Neural progenitor cell (in vitro differentiated cells): Measurements from ENCODE around the gene SRRD. TPM values are rescaled to one million over a fixed set of nuclear protein-coding genes. Genes with fewer than 3 reads are reported as not detected.

Source experiments
- DNase-seq: peaks from one replicate; pipeline ENCODE4 v3.0.0-alpha.2; 2016; ENCODE audit warnings: low spot score
- H2AFZ ChIP-seq: fragments of 200-600 bp; sonication (generic); replicated peaks from 2 replicates; pipeline ENCODE4 v1.6.1; 2016; ENCODE audit warnings: antibody characterized with exemption
- H3F3A ChIP-seq: fragments of 200-600 bp; sonication (generic); 2 replicates; pipeline ENCODE4 v1.6.1; 2016; ENCODE audit warnings: antibody characterized with exemption, low read depth
- H3K27ac ChIP-seq: fragments of 200-600 bp; sonication (generic); 2 replicates; pipeline ENCODE4 v1.5.1; 2016; ENCODE audit warnings: mild to moderate bottlenecking
- H3K27me3 ChIP-seq: fragments of 200-600 bp; sonication (generic); 2 replicates; pipeline ENCODE4 v1.6.1; 2016; ENCODE audit warnings: mild to moderate bottlenecking, moderate library complexity
- H3K36me3 ChIP-seq: fragments of 200-600 bp; sonication (generic); 2 replicates; pipeline ENCODE4 v1.5.1; 2016
- H3K4me1 ChIP-seq: fragments of 200-600 bp; sonication (generic); 2 replicates; pipeline ENCODE4 v1.6.1; 2016; ENCODE audit warnings: mixed run types
- H3K4me2 ChIP-seq: fragments of 200-600 bp; sonication (generic); 2 replicates; pipeline ENCODE4 v1.6.1; 2016
- H3K4me3 ChIP-seq: fragments of 200-600 bp; sonication (generic); 2 replicates; pipeline ENCODE4 v1.5.1; 2016
- H3K79me2 ChIP-seq: fragments of 200-600 bp; sonication (generic); 2 replicates; pipeline ENCODE4 v1.6.1; 2016; ENCODE audit warnings: low read depth
- H3K9ac ChIP-seq: fragments of 200-600 bp; sonication (generic); 2 replicates; pipeline ENCODE4 v1.6.1; 2016
- H3K9me3 ChIP-seq: fragments of 200-600 bp; sonication (generic); 2 replicates; pipeline ENCODE4 v1.5.1; 2016; ENCODE audit warnings: low read depth
- H4K20me1 ChIP-seq: fragments of 200-600 bp; sonication (generic); 2 replicates; pipeline ENCODE4 v1.6.1; 2016; ENCODE audit warnings: low read depth
- H3K27ac Mint-ChIP-seq: 3 replicates; pipeline ENCODE4 v1.8.0; 2021; ENCODE audit warnings: mixed read lengths
- H3K27me3 Mint-ChIP-seq: 2 replicates; pipeline ENCODE4 v1.8.0; 2022; ENCODE audit warnings: low read depth, mild to moderate bottlenecking, inconsistent platforms, moderate library complexity, mixed read lengths; ENCODE audit not compliant: insufficient read depth
- H3K36me3 Mint-ChIP-seq: 3 replicates; pipeline ENCODE4 v1.8.0; 2021; ENCODE audit warnings: mixed read lengths
- H3K4me1 Mint-ChIP-seq: 3 replicates; pipeline ENCODE4 v1.8.0; 2021; ENCODE audit warnings: mixed read lengths
- H3K4me3 Mint-ChIP-seq: 3 replicates; pipeline ENCODE4 v1.8.0; 2021; ENCODE audit warnings: mild to moderate bottlenecking, moderate library complexity, mixed read lengths
- H3K9me3 Mint-ChIP-seq: 3 replicates; pipeline ENCODE4 v1.8.0; 2020; ENCODE audit warnings: mixed read lengths
- CTCF ChIP-seq: fragments of 200-600 bp; sonication (generic); IDR thresholded peaks from 2 replicates; pipeline ENCODE4 v1.5.1; 2017; ENCODE audit warnings: antibody characterized with exemption, mild to moderate bottlenecking
- EZH2 ChIP-seq: fragments of 200-600 bp; sonication (generic); IDR thresholded peaks from 2 replicates; pipeline ENCODE4 v1.6.1; 2017; ENCODE audit warnings: antibody characterized with exemption, mild to moderate bottlenecking, moderate library complexity
- EZH2phosphoT487 ChIP-seq: fragments of 200-600 bp; sonication (generic); IDR thresholded peaks from 2 replicates; pipeline ENCODE4 v1.6.1; 2017; ENCODE audit warnings: antibody characterized with exemption
- total RNA-seq: library from RNA; depleted of rRNA; stranded (reverse); fragments of >200 nt; gene quantifications from 2 replicates; pipeline ENCODE4 v1.2.3, GENCODE V29; 2015; ENCODE audit warnings: low replicate concordance

Gene SRRD
- total RNA-seq, 1 donor from 2014 or later = 36.0 TPM

GRCh38 chr22:26503758-26504157 lies 20.1 kb downstream of the SRRD start:
- H3K36me3 ChIP-seq = peaks cover 7% of the 10 kb centered on the region
- H3K79me2 ChIP-seq = no peaks in the 10 kb centered on the region
- H3K4me1 ChIP-seq = no peaks in the 10 kb centered on the region
- H3K4me3 Mint-ChIP-seq = no peak overlapping the region
- no peaks in the 10 kb centered on the region for H3K9me3 Mint-ChIP-seq
- H3K4me1 Mint-ChIP-seq = peaks cover 12% of the 10 kb centered on the region
- H3K9ac ChIP-seq = no peak overlapping the region
- no peak overlapping the region for H3K4me3 ChIP-seq
- no peaks in the 10 kb centered on the region for H3K9me3 ChIP-seq
- H4K20me1 ChIP-seq = no peaks in the 10 kb centered on the region
- no peaks in the 10 kb centered on the region for H3K27me3 ChIP-seq
- TF ChIP-seq CTCF = no peak
- H2AFZ ChIP-seq = no peak overlapping the region
- peaks cover under 1% of the 10 kb centered on the region for H3K27me3 Mint-ChIP-seq
- DNase-seq = no peak
- no peak overlapping the region for H3K4me2 ChIP-seq
- H3K27ac Mint-ChIP-seq = no peak overlapping the region
- H3K27ac ChIP-seq = no peak overlapping the region
- H3F3A ChIP-seq = peaks cover 9% of the 10 kb centered on the region
- H3K36me3 Mint-ChIP-seq = peaks cover 38% of the 10 kb centered on the region

- no peak overlapping the region for H3K27ac ChIP-seq
- no peak for TF ChIP-seq EZH2phosphoT487
- no peak for TF ChIP-seq EZH2
- no peak for TF ChIP-seq CTCF
- peaks cover 18% of the 10 kb centered on the region for H3F3A ChIP-seq
- Mint-ChIP-seq H3K4me1 (peaks cover 31% of the 10 kb centered on the region), H3K9me3 (no peaks in the 10 kb centered on the region), H3K27ac (no peak overlapping the region), H3K36me3 (peaks cover 30% of the 10 kb centered on the region), H3K27me3 (peaks cover 13% of the 10 kb centered on the region), H3K4me3 (no peak overlapping the region)
- H3K4me2 ChIP-seq = no peak overlapping the region
- H2AFZ ChIP-seq = no peak overlapping the region
- H3K79me2 ChIP-seq = peaks cover 25% of the 10 kb centered on the region
- no peak for DNase-seq
- no peaks in the 10 kb centered on the region for H3K27me3 ChIP-seq
- H3K4me1 ChIP-seq = peaks cover 8% of the 10 kb centered on the region
- H3K36me3 ChIP-seq = no peaks in the 10 kb centered on the region
- no peaks in the 10 kb centered on the region for H3K9me3 ChIP-seq
- no peak overlapping the region for H3K4me3 ChIP-seq
- no peak overlapping the region for H3K9ac ChIP-seq
- H4K20me1 ChIP-seq = no peaks in the 10 kb centered on the region
These were observed 24.5 kb downstream of the SRRD start for GRCh38 chr22:26508148-26508547.

GRCh38 chr22:26512149-26512793 lies 28.6 kb downstream of the SRRD start, which contains the start of gene TFIP11:
Gene TFIP11 (minus strand): TSS chr22:26512473. CDS start chr22:26510272, 2,201 bp downstream.
- no peaks in the 10 kb centered on the region for H3K27me3 ChIP-seq
- H4K20me1 ChIP-seq = no peaks in the 10 kb centered on the region
- H3K36me3 Mint-ChIP-seq = peaks cover 9% of the 10 kb centered on the region
- H3K9me3 ChIP-seq = no peaks in the 10 kb centered on the region
- peak within 1 kb of the TSS; percentile 90 for H3K4me3 ChIP-seq
- peaks cover 15% of the 10 kb centered on the region for H3K4me1 ChIP-seq
- peak within 1 kb of the TSS; percentile 52 for H3K27ac ChIP-seq
- H3K79me2 ChIP-seq = peaks cover 33% of the 10 kb centered on the region
- H3K4me1 Mint-ChIP-seq = peaks cover 35% of the 10 kb centered on the region
- peak; percentile 97 for DNase-seq
- H3K36me3 ChIP-seq = no peaks in the 10 kb centered on the region
- peak within 1 kb of the TSS; percentile 100 for H3K4me2 ChIP-seq
- peaks cover 10% of the 10 kb centered on the region for H3F3A ChIP-seq
- peak within 1 kb of the TSS; percentile 100 for H3K4me3 Mint-ChIP-seq
- peak within 1 kb of the TSS; percentile 90 for H2AFZ ChIP-seq
- H3K9me3 Mint-ChIP-seq = no peaks in the 10 kb centered on the region
- peak within 1 kb of the TSS; percentile 78 for H3K9ac ChIP-seq
- H3K27ac Mint-ChIP-seq = peak within 1 kb of the TSS; percentile 90
- H3K27me3 Mint-ChIP-seq = peaks cover 13% of the 10 kb centered on the region
- TF ChIP-seq EZH2phosphoT487 (no peak), CTCF (peak; percentile 31)
